ENCODE measurements around the gene MAPK6. TPM values are rescaled to one million over a fixed set of nuclear protein-coding genes. Genes with fewer than 3 reads are reported as not detected.

The MAPK6 gene
- total and polyA plus RNA-seq, 9 of the 15 experiments (the other 6 are each of a cell fraction or from before 2014, with no cell fraction given), result 28.5 to 97.1 (median 74.0) TPM

DNA sequence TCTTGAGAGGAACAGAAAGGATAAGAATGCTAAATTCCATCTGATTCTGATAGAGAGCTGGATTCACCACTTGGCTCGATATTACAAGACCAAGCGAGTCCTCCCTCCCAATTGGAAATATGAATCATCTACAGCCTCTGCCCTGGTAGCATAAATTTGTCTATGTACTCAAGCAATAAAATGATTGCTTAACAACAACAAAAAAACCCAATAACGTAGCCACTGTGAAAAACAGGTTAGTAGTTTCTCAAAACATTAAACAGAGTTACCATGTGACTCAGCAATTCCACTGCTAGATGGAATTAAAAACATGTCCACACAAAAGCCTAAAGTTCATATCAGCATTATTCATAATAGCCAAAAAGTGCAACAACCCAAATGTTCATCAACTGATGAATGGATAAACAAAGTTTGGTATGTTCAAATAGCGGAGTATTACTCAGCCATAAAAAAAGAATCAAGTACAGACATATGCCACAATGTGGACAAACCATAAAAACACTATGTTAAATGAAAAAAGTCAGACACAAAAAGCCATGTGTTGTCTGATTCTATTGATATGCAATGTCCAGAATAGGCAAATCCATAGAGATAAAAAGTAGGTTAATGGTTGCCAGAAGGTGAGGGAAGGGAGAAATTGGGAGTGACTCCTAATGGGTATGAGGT, 76.7 kb downstream of the MAPK6 start (continued):
- TF ChIP-seq FOSL1 (tag; conservative IDR thresholded peaks at IDR 0.05), result peak; percentile 30; the same call in 1 of the 2 replicates
- TF ChIP-seq ARID2 (IDR thresholded peaks at IDR 0.05), result no peak
- no peak for TF ChIP-seq ZNF140 (CRISPR knock-in tag; IDR thresholded peaks at IDR 0.05)
- TF ChIP-seq, protein P1, sequence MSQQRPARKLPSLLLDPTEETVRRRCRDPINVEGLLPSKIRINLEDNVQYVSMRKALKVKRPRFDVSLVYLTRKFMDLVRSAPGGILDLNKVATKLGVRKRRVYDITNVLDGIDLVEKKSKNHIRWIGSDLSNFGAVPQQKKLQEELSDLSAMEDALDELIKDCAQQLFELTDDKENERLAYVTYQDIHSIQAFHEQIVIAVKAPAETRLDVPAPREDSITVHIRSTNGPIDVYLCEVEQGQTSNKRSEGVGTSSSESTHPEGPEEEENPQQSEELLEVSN (IDR thresholded peaks at IDR 0.05; ENCODE audit: borderline replicate concordance in 1 of 2, extremely low read depth in 1 of 2, insufficient read depth in 1 of 2, insufficient read length in 1 of 2, low read depth in 1 of 2, low read length in 1 of 2, poor library complexity in 1 of 2, severe bottlenecking in 1 of 2), result no peak
- TF ChIP-seq C11orf30 (IDR thresholded peaks at IDR 0.05; ENCODE audit: low read depth), result peak; percentile 87
- no peak for TF ChIP-seq WHSC1 (IDR thresholded peaks at IDR 0.05; ENCODE audit: low read length)
- TF ChIP-seq ZNF146 (CRISPR knock-in tag; IDR thresholded peaks at IDR 0.05; ENCODE audit: unreplicated experiment), result peak; percentile 18
- TF ChIP-seq ELF1 (tag; IDR thresholded peaks at IDR 0.05), result no peak
- TF ChIP-seq, protein P2, sequence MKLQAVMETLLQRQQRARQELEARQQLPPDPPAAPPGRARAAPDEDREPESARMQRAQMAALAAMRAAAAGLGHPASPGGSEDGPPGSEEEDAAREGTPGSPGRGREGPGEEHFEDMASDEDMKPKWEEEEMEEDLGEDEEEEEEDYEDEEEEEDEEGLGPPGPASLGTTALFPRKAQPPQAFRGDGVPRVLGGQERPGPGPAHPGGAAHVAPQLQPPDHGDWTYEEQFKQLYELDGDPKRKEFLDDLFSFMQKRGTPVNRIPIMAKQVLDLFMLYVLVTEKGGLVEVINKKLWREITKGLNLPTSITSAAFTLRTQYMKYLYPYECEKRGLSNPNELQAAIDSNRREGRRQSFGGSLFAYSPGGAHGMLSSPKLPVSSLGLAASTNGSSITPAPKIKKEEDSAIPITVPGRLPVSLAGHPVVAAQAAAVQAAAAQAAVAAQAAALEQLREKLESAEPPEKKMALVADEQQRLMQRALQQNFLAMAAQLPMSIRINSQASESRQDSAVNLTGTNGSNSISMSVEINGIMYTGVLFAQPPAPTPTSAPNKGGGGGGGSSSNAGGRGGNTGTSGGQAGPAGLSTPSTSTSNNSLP (IDR thresholded peaks at IDR 0.05; ENCODE audit: borderline replicate concordance, low read depth, low read length), result no peak
- no peak for TF ChIP-seq ETV6 (IDR thresholded peaks at IDR 0.05; ENCODE audit: borderline replicate concordance in 1 of 2, low read depth in 2 of 2, low read length in 1 of 2)
- TF ChIP-seq ETV6 (CRISPR knock-in tag; IDR thresholded peaks at IDR 0.05; ENCODE audit: borderline replicate concordance), result no peak
- TF ChIP-seq MAFG (tag; conservative IDR thresholded peaks at IDR 0.05), result peak; percentile 95
- TF ChIP-seq KLF1 (tag; IDR thresholded peaks at IDR 0.05), result no peak
- TF ChIP-seq ZNF780A (CRISPR knock-in tag; IDR thresholded peaks at IDR 0.05), result no peak
- no peak for TF ChIP-seq ARHGAP35 (IDR thresholded peaks at IDR 0.05; ENCODE audit: partially characterized antibody)
- no peak for TF ChIP-seq HIVEP1 (CRISPR knock-in tag; IDR thresholded peaks at IDR 0.05)
- no peak for TF ChIP-seq POLR2B (IDR thresholded peaks at IDR 0.05; ENCODE audit: low read depth, partially characterized antibody)
- TF ChIP-seq FIP1L1 (IDR thresholded peaks at IDR 0.05; ENCODE audit: low read depth, low read length, poor library complexity, severe bottlenecking), result no peak
- no peak for TF ChIP-seq GATAD2A (IDR thresholded peaks at IDR 0.05)
- TF ChIP-seq, protein P3, sequence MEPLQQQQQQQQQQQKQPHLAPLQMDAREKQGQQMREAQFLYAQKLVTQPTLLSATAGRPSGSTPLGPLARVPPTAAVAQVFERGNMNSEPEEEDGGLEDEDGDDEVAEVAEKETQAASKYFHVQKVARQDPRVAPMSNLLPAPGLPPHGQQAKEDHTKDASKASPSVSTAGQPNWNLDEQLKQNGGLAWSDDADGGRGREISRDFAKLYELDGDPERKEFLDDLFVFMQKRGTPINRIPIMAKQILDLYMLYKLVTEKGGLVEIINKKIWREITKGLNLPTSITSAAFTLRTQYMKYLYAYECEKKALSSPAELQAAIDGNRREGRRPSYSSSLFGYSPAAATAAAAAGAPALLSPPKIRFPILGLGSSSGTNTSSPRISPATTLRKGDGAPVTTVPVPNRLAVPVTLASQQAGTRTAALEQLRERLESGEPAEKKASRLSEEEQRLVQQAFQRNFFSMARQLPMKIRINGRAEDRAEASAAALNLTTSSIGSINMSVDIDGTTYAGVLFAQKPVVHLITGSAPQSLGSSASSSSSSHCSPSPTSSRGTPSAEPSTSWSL (CRISPR knock-in tag; IDR thresholded peaks at IDR 0.05; ENCODE audit: borderline replicate concordance), result no peak
- TF ChIP-seq CHD2 (IDR thresholded peaks at IDR 0.05; ENCODE audit: low read depth, low read length), result no peak

Data from K562 (cell line).